GM10266 (cell line): ENCODE results near the gene CCDC196.
"Not testable (repeated sequence)": the region's sequence is repeated elsewhere in the genome, so short reads cannot be mapped to it uniquely, and the experiment has no call there.

Source experiments
- DNase-seq: peaks from one replicate; pipeline ENCODE4 v3.0.0; 2012; ENCODE audit errors: extremely low spot score
- CTCF ChIP-seq: IDR thresholded peaks from 2 replicates; pipeline ENCODE4 v1.5.1; 2012; ENCODE audit warnings: mild to moderate bottlenecking, low read depth; ENCODE audit not compliant: control insufficient read depth, insufficient read depth; ENCODE audit errors: missing control alignments

CCDC196 gene

GRCh38 chr14:66514213-66514612, 28.0 kb downstream of the CCDC196 start:
- DNase-seq: no peak
- TF ChIP-seq CTCF: no peak

- DNase-seq: no peak
- TF ChIP-seq CTCF: no peak
Observed at GRCh38 chr14:66530526-66530925, 44.4 kb downstream of the CCDC196 start.

- TF ChIP-seq CTCF: no peak
- no peak for DNase-seq
Observed at GRCh38 chr14:66539034-66539433, 52.9 kb downstream of the CCDC196 start.

GRCh38 chr14:66540038-66540437, 53.9 kb downstream of the CCDC196 start:
- TF ChIP-seq CTCF: no peak
- no peak for DNase-seq

- TF ChIP-seq CTCF: no peak
- no peak for DNase-seq
Observed at GRCh38 chr14:66541627-66542026, 55.5 kb downstream of the CCDC196 start.

GRCh38 chr14:66543996-66544395, 57.8 kb downstream of the CCDC196 start:
- no peak for DNase-seq
- TF ChIP-seq CTCF: no peak

GRCh38 chr14:66545191-66545590, 59.0 kb downstream of the CCDC196 start:
- DNase-seq: not testable (repeated sequence)

- not testable (repeated sequence) for DNase-seq
Observed at GRCh38 chr14:66545751-66546150, 59.6 kb downstream of the CCDC196 start.
